ENCODE measurements around the gene RPS25. TPM values are rescaled to one million over a fixed set of nuclear protein-coding genes. Genes with fewer than 3 reads are reported as not detected.

RPS25 gene
- total RNA-seq, 1 donor from 2014 or later, result 2,482 TPM

- Histone ChIP-seq H4K20me1 (ENCODE audit: low read depth) (peaks cover 26% of the 10 kb centered on the region), H3K9ac (no peak overlapping the region), H2AFZ (replicated peaks) (no peak overlapping the region), H3F3A (ENCODE audit: low read depth) (peaks cover 66% of the 10 kb centered on the region), H3K79me2 (ENCODE audit: low read depth) (peaks cover 34% of the 10 kb centered on the region), H3K36me3 (peaks cover 13% of the 10 kb centered on the region), H3K27me3 (no peaks in the 10 kb centered on the region), H3K4me3 (no peak overlapping the region), H3K4me2 (no peak overlapping the region), H3K27ac (peak overlapping the region; percentile 46), H3K9me3 (ENCODE audit: low read depth) (no peaks in the 10 kb centered on the region), H3K4me1 (peaks cover 10% of the 10 kb centered on the region)
- DNase-seq (ENCODE audit: low spot score), result no peak
- TF ChIP-seq CTCF (IDR thresholded peaks at IDR 0.05) (no peak), EZH2phosphoT487 (IDR thresholded peaks at IDR 0.05) (no peak), EZH2 (IDR thresholded peaks at IDR 0.05) (no peak)
- Mint-ChIP-seq H3K27me3 (ENCODE audit: insufficient read depth, low read depth) (peaks cover 2% of the 10 kb centered on the region), H3K36me3 (peaks cover 32% of the 10 kb centered on the region), H3K4me3 (no peak overlapping the region), H3K9me3 (no peaks in the 10 kb centered on the region), H3K4me1 (peaks cover 12% of the 10 kb centered on the region), H3K27ac (no peak overlapping the region)
These were observed 5.4 kb downstream of the RPS25 start for GRCh38 chr11:119012629-119013170.

- TF ChIP-seq EZH2phosphoT487 (IDR thresholded peaks at IDR 0.05) (no peak), EZH2 (IDR thresholded peaks at IDR 0.05) (no peak), CTCF (IDR thresholded peaks at IDR 0.05) (no peak)
- H3K79me2 ChIP-seq (ENCODE audit: low read depth), result peaks cover 23% of the 10 kb centered on the region
These were observed 6.6 kb downstream of the RPS25 start for GRCh38 chr11:119011476-119012053.

GRCh38 chr11:119006656-119007055 is 11.5 kb downstream of the RPS25 start:
- Histone ChIP-seq H4K20me1 (ENCODE audit: low read depth) (no peaks in the 10 kb centered on the region), H3K4me2 (no peak overlapping the region), H2AFZ (replicated peaks) (no peak overlapping the region), H3K27ac (no peak overlapping the region), H3K4me3 (no peak overlapping the region), H3K79me2 (ENCODE audit: low read depth) (peaks cover 3% of the 10 kb centered on the region), H3K36me3 (peaks cover 3% of the 10 kb centered on the region), H3F3A (ENCODE audit: low read depth) (peaks cover 10% of the 10 kb centered on the region), H3K27me3 (no peaks in the 10 kb centered on the region), H3K9me3 (ENCODE audit: low read depth) (no peaks in the 10 kb centered on the region), H3K9ac (no peak overlapping the region), H3K4me1 (no peaks in the 10 kb centered on the region)
- Mint-ChIP-seq H3K4me1 (no peaks in the 10 kb centered on the region), H3K36me3 (peaks cover 21% of the 10 kb centered on the region), H3K27ac (no peak overlapping the region), H3K4me3 (no peak overlapping the region), H3K9me3 (no peaks in the 10 kb centered on the region), H3K27me3 (ENCODE audit: insufficient read depth, low read depth) (no peaks in the 10 kb centered on the region)
- TF ChIP-seq EZH2phosphoT487 (IDR thresholded peaks at IDR 0.05) (no peak), CTCF (IDR thresholded peaks at IDR 0.05) (no peak), EZH2 (IDR thresholded peaks at IDR 0.05) (no peak)
- no peak for DNase-seq (ENCODE audit: low spot score)

More at GRCh38 chr11:119011476-119012053, 6.6 kb downstream of the RPS25 start:
- H3K27ac ChIP-seq, result peak overlapping the region; percentile 46
- H3K4me2 ChIP-seq, result no peak overlapping the region
- H3K4me3 Mint-ChIP-seq, result no peak overlapping the region
- no peaks in the 10 kb centered on the region for H3K9me3 ChIP-seq (ENCODE audit: low read depth)
- H3K9ac ChIP-seq, result no peak overlapping the region
- H3K36me3 Mint-ChIP-seq, result peaks cover 37% of the 10 kb centered on the region
- no peak for DNase-seq (ENCODE audit: low spot score)
- H3K4me1 ChIP-seq, result peaks cover 3% of the 10 kb centered on the region
- H3K9me3 Mint-ChIP-seq, result no peaks in the 10 kb centered on the region
- peaks cover 14% of the 10 kb centered on the region for H4K20me1 ChIP-seq (ENCODE audit: low read depth)
- H3K27ac Mint-ChIP-seq, result no peak overlapping the region
- H3F3A ChIP-seq (ENCODE audit: low read depth), result peaks cover 55% of the 10 kb centered on the region
- H3K4me1 Mint-ChIP-seq, result peaks cover 6% of the 10 kb centered on the region
- no peaks in the 10 kb centered on the region for H3K27me3 ChIP-seq
- no peaks in the 10 kb centered on the region for H3K27me3 Mint-ChIP-seq (ENCODE audit: insufficient read depth, low read depth)
- H3K36me3 ChIP-seq, result peaks cover 13% of the 10 kb centered on the region
- no peak overlapping the region for H3K4me3 ChIP-seq
- H2AFZ ChIP-seq (replicated peaks), result no peak overlapping the region

Data from neural progenitor cell (in vitro differentiated cells).